Cardiac muscle cell (in vitro differentiated cells and primary cell): Measurements from ENCODE around the gene ZBTB42. TPM values are rescaled to one million over a fixed set of nuclear protein-coding genes. Genes with fewer than 3 reads are reported as not detected.

Experiments
- DNase-seq, 2 donors: peaks; one replicate each; pipeline versions ENCODE4 v3.0.0 to v3.0.0-alpha.2; 2010 to 2017; ENCODE audit warnings: low read depth in 1 of 2, low spot score in 1 of 2
- H3K27ac ChIP-seq: fragments of 200-600 bp; sonication (generic); 2 replicates; pipeline ENCODE4 v1.5.1; 2016
- H3K27me3 ChIP-seq: fragments of 200-600 bp; sonication (generic); 2 replicates; pipeline ENCODE4 v1.6.0; 2016; ENCODE audit warnings: control low read depth
- H3K36me3 ChIP-seq: fragments of 200-600 bp; sonication (generic); 2 replicates; pipeline ENCODE4 v1.5.1; 2016; ENCODE audit warnings: control low read depth
- H3K4me1 ChIP-seq: fragments of 200-600 bp; sonication (generic); 2 replicates; pipeline ENCODE4 v1.8.1; 2017; ENCODE audit warnings: low read depth, mild to moderate bottlenecking, mixed run types
- H3K4me3 ChIP-seq: fragments of 200-600 bp; sonication (generic); 2 replicates; pipeline ENCODE4 v1.5.1; 2016; ENCODE audit warnings: mild to moderate bottlenecking
- H3K9me3 ChIP-seq: fragments of 200-600 bp; sonication (generic); 2 replicates; pipeline ENCODE4 v1.5.1; 2017; ENCODE audit warnings: low read depth, mild to moderate bottlenecking, control low read depth
- polyA plus RNA-seq: library from polyadenylated mRNA; unstranded; fragments of >200 nt; fragmentation: Nextera tagmentation; extraction: Ambion mirVana; gene quantifications from 2 replicates; pipeline ENCODE4 v1.2.1, GENCODE V29; 2016
- total RNA-seq: library from RNA; depleted of rRNA; stranded (reverse); fragments of >200 nt; gene quantifications from 2 replicates; pipeline ENCODE4 v1.2.3, GENCODE V29; 2016
- TF ChIP-seq, protein P1 (sequence below): IDR thresholded peaks from 2 replicates; pipeline ENCODE4 v1.5.1; 2012; ENCODE audit warnings: low read depth, mild to moderate bottlenecking, low read length

The ZBTB42 gene
- total and polyA plus RNA-seq, 2 experiments from 2014 or later, result 9.6 to 26.4 TPM

DNA sequence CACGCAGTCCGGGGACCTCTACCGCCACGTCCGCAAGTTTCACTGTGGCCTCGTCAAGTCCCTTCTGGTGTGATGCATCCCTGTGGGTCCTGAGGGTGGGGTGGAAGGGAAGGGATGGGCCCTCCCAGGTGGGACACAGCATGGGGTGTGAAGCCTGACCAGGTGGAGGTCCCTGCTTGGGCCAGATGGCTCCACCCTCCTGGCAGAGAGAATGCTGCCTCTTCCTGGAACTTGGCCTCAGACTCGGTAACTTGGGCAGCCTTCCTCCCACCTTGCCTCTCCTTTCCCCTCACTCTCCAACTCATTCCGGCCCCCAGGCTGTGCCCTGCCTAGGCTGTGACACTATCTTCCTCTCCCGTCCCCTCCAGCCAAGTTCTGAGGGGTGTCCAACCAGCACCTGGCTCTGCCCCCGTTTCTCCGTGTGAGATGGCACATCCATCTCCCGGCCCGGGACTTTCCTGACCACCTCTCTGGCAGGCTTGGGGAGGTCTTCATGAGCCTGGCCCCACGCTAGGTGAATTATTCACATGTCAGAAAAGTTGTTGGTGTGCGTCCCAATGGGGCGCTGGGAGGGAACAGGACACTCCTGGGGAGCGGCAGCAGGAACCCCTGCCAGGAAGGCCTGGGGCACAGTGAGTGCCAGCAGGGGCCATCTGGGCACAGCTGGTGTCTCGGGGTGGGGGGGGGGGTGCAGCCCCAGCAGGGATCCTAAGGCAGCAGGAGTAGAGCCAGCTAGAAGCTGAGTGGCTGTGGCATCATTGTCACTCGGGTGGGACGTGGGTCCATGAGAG is 1.7 kb downstream of the ZBTB42 start:
- H3K4me1 ChIP-seq, result peaks cover 7% of the 10 kb centered on the region

DNA sequence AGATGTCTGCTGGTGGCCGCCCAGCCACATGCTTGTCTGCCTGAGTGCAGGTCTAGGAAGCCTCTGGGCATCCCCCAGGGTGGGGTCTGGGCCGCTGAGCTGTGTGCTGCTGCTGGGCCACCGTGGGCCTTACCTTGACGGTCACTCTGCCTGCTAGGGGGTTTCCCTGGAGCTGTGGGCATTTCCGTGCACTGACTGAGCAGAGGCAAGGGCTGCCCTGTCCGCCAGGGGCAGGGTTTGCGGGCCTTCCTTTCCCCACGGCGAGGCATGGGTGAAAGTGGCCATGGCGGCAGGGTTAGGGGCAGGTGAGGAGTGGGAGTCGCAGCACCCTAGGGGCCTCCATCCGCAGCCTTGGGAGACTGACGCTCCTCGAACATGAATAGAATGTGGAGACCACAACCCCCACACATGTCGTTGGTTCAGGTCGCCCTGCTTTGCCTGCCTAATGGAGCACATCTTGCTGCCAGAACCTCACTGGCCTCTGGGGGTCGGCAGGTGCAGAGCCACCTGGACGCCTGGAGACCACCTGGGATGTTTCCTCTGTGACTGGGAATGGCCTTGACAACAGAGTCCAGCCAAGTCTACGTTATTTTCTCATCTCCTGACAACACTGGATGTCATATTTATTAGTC is 2.5 kb downstream of the ZBTB42 start:
- Histone ChIP-seq H3K4me1 (peaks cover 4% of the 10 kb centered on the region), H3K4me3 (no peak overlapping the region)
- DNase-seq, result no peak

More for the DNA sequence above, 1.7 kb downstream of the ZBTB42 start:
- no peaks in the 10 kb centered on the region for H3K27me3 ChIP-seq
- H3K36me3 ChIP-seq, result no peaks in the 10 kb centered on the region
- H3K9me3 ChIP-seq, result no peaks in the 10 kb centered on the region
- TF ChIP-seq, protein P1, sequence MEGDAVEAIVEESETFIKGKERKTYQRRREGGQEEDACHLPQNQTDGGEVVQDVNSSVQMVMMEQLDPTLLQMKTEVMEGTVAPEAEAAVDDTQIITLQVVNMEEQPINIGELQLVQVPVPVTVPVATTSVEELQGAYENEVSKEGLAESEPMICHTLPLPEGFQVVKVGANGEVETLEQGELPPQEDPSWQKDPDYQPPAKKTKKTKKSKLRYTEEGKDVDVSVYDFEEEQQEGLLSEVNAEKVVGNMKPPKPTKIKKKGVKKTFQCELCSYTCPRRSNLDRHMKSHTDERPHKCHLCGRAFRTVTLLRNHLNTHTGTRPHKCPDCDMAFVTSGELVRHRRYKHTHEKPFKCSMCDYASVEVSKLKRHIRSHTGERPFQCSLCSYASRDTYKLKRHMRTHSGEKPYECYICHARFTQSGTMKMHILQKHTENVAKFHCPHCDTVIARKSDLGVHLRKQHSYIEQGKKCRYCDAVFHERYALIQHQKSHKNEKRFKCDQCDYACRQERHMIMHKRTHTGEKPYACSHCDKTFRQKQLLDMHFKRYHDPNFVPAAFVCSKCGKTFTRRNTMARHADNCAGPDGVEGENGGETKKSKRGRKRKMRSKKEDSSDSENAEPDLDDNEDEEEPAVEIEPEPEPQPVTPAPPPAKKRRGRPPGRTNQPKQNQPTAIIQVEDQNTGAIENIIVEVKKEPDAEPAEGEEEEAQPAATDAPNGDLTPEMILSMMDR, result no peak
- no peak overlapping the region for H3K27ac ChIP-seq
- DNase-seq, result no peak
- no peak overlapping the region for H3K4me3 ChIP-seq

DNA sequence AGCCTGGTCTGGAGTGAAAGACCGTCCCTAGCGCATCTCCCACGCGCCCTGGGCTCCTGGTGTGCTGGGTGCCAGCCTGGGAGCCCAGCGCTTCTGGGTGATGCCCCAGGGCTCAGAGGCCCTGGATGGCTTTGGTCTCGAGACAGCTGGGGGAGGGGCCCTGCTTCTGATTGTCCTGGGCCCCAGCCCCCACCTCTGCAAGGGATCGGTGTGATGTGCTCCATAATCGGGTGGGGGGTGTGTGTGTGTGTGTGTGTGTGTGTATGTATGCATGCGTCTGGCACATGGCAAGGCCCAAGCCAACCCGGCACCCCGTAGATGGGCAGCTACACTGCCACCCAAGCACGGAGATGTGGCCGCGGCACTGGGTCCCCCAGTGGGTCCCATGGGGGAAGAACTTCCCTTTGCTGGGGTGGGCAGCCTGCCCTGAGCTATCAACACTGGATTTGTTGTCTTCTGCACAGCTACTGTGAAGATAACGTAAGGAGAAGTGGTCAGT is 3.1 kb downstream of the ZBTB42 start:
- H3K9me3 ChIP-seq, result no peaks in the 10 kb centered on the region
- no peak overlapping the region for H3K4me3 ChIP-seq
- DNase-seq, result no peak
- H3K27me3 ChIP-seq, result no peaks in the 10 kb centered on the region
- H3K36me3 ChIP-seq, result no peaks in the 10 kb centered on the region
- no peak overlapping the region for H3K27ac ChIP-seq
- H3K4me1 ChIP-seq, result peaks cover 4% of the 10 kb centered on the region
- TF ChIP-seq, protein P1, result no peak

More for the DNA sequence above, 2.5 kb downstream of the ZBTB42 start:
- Histone ChIP-seq H3K27me3 (no peaks in the 10 kb centered on the region), H3K36me3 (no peaks in the 10 kb centered on the region), H3K9me3 (no peaks in the 10 kb centered on the region), H3K27ac (no peak overlapping the region)
- TF ChIP-seq, protein P1, result no peak

DNA sequence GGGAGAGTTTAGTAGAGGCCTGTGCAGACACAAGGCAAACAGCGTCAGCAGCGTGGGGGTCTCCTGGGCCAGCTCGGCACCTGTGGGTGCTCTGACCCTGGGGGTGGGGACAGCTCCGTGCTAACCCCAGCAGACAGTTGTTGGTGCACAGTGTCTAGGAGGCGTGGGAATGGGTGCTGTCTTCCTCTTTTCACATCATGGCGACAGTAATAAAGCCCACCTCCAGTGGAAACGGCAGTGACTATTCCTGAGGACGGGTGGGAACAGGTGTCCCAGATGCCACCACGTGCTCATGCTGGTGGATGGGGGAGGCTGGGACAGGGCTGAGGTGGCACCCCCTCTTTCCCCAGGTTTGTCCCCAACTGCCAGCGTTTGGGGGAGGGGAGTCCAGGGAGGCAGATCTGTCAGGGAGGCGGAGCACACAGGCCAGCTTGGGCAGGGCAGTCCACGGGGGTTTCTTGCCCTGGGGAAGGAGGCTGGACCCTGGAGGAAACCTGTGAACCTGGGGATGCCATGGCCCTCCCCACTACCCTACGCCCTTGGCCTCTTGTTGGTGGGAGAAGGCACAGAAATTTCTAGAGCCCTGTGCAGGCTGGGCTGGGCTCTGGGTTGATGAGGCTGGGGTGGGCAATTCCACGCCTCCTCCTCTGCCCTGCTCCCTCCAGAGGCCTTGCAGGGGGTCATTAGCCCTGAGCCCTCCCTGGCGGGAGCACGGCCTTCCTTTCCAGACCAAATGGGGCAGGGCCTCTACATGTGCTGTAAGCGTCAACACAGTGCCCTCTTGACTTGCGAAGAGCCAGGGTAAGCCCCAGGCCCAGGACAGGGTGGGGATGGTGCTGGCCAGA is 3.8 kb downstream of the ZBTB42 start:
- no peak overlapping the region for H3K4me3 ChIP-seq
- TF ChIP-seq, protein P1, result no peak
- H3K36me3 ChIP-seq, result no peaks in the 10 kb centered on the region
- no peaks in the 10 kb centered on the region for H3K27me3 ChIP-seq
- peaks cover 3% of the 10 kb centered on the region for H3K4me1 ChIP-seq
- no peaks in the 10 kb centered on the region for H3K9me3 ChIP-seq
- no peak for DNase-seq
- no peak overlapping the region for H3K27ac ChIP-seq

DNA sequence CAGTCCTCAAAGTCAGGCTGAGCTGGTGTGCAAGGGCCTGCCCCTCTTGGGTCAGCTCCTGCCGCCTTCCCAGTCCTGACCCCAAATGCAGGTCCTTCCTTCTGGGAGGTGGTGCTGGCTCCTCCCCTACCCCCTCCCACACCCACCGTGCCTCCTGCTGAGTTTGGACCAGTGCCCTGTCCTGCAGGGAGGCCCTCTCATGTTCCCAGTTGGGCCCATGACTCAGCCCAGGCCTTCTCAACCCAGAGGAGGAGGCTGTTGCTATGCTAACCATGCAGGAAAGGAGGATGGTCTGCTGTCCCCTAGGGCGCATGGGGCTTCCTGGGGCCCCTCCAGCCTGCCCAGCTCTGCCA is 4.4 kb downstream of the ZBTB42 start:
- no peaks in the 10 kb centered on the region for H3K27me3 ChIP-seq
- H3K27ac ChIP-seq, result no peak overlapping the region
- no peak overlapping the region for H3K4me3 ChIP-seq
- TF ChIP-seq, protein P1, result no peak
- H3K9me3 ChIP-seq, result no peaks in the 10 kb centered on the region
- H3K36me3 ChIP-seq, result no peaks in the 10 kb centered on the region
- no peaks in the 10 kb centered on the region for H3K4me1 ChIP-seq
- DNase-seq, result peak; percentile 13 to 94
